DOHH2 (cell line): ENCODE measurements around the gene ZBTB46.

Experiments
- H3F3A ChIP-seq: fragments of 200-600 bp; sonication (generic), shearing (Covaris generic); 2 replicates; pipeline ENCODE4 v1.6.0; 2016; ENCODE audit warnings: antibody characterized with exemption, mild to moderate bottlenecking; ENCODE audit not compliant: control insufficient read depth, insufficient read depth
- H3K27ac ChIP-seq: fragments of 200-600 bp; sonication (generic); 2 replicates; pipeline ENCODE4 v1.5.1; 2014; ENCODE audit warnings: low read depth, mild to moderate bottlenecking, low read length, moderate library complexity
- H3K27me3 ChIP-seq: fragments of 200-600 bp; sonication (generic); 2 replicates; pipeline ENCODE4 v1.6.1; 2014; ENCODE audit warnings: mild to moderate bottlenecking, low read length, mixed read lengths; ENCODE audit not compliant: control insufficient read depth
- H3K36me3 ChIP-seq: fragments of 200-600 bp; sonication (generic); 2 replicates; pipeline ENCODE4 v1.6.1; 2014; ENCODE audit warnings: mild to moderate bottlenecking, low read length, moderate library complexity, mixed read lengths; ENCODE audit not compliant: control insufficient read depth
- H3K4me1 ChIP-seq: fragments of 200-600 bp; sonication (generic); 2 replicates; pipeline ENCODE4 v1.6.1; 2014; ENCODE audit warnings: mild to moderate bottlenecking, low read length, mixed read lengths; ENCODE audit not compliant: control insufficient read depth
- H3K4me2 ChIP-seq: fragments of 200-600 bp; sonication (generic); 2 replicates; pipeline ENCODE4 v1.6.0; 2014; ENCODE audit warnings: mild to moderate bottlenecking, low read length, moderate library complexity
- H3K4me3 ChIP-seq: fragments of 200-600 bp; sonication (generic); 2 replicates; pipeline ENCODE4 v1.5.1; 2014; ENCODE audit warnings: mild to moderate bottlenecking, low read length, mixed read lengths
- H3K79me2 ChIP-seq: fragments of 200-600 bp; sonication (generic); 2 replicates; pipeline ENCODE4 v1.6.1; 2014; ENCODE audit warnings: mild to moderate bottlenecking, low read length, mixed read lengths; ENCODE audit not compliant: control insufficient read depth
- H3K9me2 ChIP-seq: fragments of 200-600 bp; sonication (generic); replicated peaks from 2 replicates; pipeline ENCODE4 v1.6.1; 2014; ENCODE audit warnings: mild to moderate bottlenecking, low read length, mixed read lengths; ENCODE audit not compliant: control insufficient read depth
- H3K9me3 ChIP-seq: fragments of 200-600 bp; sonication (generic); 2 replicates; pipeline ENCODE4 v1.6.1; 2014; ENCODE audit warnings: antibody characterized with exemption, low read length, mixed read lengths; ENCODE audit not compliant: control insufficient read depth, insufficient read depth
- H4K20me1 ChIP-seq: fragments of 200-600 bp; sonication (generic); 2 replicates; pipeline ENCODE4 v1.6.0; 2014; ENCODE audit warnings: low read depth, mild to moderate bottlenecking, antibody characterized with exemption, low read length, moderate library complexity; ENCODE audit not compliant: control insufficient read depth, insufficient read depth
- EZH2phosphoT487 ChIP-seq: fragments of 200-600 bp; sonication (generic); IDR thresholded peaks from 2 replicates; pipeline ENCODE4 v1.6.1; 2017; ENCODE audit warnings: borderline replicate concordance, mild to moderate bottlenecking, antibody characterized with exemption, low read length, moderate library complexity, mixed read lengths
- TF ChIP-seq, protein P1 (sequence below): fragments of 200-600 bp; sonication (generic); IDR thresholded peaks from one replicate; pipeline ENCODE4 v1.5.1; 2014; ENCODE audit warnings: antibody characterized with exemption, mild to moderate bottlenecking, low read depth, low read length; ENCODE audit not compliant: poor library complexity, severe bottlenecking

Gene ZBTB46

DNA sequence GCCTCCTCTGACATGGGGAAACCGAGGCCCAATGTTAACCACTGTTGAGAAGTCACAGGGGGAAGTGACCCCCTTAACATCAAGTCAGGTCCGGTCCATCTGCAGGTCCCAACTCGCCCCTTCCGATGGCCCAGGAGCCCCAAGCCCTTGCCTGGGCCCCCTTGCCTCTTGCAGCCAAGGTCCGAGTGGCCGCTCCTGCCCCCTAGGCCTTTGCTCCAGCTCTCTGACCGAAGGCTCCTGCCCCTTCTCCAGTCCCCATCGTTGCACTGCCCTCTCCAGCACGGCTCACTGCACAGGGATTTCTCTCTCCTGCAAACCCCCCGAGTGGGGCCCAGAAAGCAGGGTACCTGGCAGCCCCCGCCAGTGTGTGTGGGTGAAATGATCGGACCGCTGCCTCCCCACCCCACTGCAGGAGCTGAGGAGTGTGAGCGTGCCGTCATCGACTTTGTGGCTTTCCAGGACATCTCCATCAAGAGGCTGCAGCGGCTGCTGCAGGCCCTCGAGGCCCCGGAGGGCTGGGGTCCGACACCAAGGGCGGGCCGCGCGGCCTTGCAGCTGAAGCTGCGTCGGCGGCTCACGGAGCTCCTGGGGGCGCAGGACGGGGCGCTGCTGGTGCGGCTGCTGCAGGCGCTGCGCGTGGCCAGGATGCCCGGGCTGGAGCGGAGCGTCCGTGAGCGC, 133.1 kb downstream of the ZBTB46 start:
- Histone ChIP-seq H3K9me2 (no peaks in the 10 kb centered on the region), H3K4me1 (peaks cover 9% of the 10 kb centered on the region), H3K4me2 (no peak overlapping the region), H3K27ac (no peak overlapping the region), H3K9me3 (no peaks in the 10 kb centered on the region), H3K27me3 (no peaks in the 10 kb centered on the region), H3F3A (no peaks in the 10 kb centered on the region), H3K79me2 (no peaks in the 10 kb centered on the region), H3K36me3 (peaks cover 7% of the 10 kb centered on the region), H4K20me1 (no peaks in the 10 kb centered on the region), H3K4me3 (no peak overlapping the region)
- TF ChIP-seq, protein P1, sequence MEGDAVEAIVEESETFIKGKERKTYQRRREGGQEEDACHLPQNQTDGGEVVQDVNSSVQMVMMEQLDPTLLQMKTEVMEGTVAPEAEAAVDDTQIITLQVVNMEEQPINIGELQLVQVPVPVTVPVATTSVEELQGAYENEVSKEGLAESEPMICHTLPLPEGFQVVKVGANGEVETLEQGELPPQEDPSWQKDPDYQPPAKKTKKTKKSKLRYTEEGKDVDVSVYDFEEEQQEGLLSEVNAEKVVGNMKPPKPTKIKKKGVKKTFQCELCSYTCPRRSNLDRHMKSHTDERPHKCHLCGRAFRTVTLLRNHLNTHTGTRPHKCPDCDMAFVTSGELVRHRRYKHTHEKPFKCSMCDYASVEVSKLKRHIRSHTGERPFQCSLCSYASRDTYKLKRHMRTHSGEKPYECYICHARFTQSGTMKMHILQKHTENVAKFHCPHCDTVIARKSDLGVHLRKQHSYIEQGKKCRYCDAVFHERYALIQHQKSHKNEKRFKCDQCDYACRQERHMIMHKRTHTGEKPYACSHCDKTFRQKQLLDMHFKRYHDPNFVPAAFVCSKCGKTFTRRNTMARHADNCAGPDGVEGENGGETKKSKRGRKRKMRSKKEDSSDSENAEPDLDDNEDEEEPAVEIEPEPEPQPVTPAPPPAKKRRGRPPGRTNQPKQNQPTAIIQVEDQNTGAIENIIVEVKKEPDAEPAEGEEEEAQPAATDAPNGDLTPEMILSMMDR = no peak
- no peak for TF ChIP-seq EZH2phosphoT487

DNA sequence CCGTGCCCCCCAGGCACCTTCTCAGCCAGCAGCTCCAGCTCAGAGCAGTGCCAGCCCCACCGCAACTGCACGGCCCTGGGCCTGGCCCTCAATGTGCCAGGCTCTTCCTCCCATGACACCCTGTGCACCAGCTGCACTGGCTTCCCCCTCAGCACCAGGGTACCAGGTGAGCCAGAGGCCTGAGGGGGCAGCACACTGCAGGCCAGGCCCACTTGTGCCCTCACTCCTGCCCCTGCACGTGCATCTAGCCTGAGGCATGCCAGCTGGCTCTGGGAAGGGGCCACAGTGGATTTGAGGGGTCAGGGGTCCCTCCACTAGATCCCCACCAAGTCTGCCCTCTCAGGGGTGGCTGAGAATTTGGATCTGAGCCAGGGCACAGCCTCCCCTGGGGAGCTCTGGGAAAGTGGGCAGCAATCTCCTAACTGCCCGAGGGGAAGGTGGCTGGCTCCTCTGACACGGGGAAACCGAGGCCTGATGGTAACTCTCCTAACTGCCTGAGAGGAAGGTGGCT, 133.7 kb downstream of the ZBTB46 start:
- Histone ChIP-seq H3K27me3 (no peaks in the 10 kb centered on the region), H3F3A (no peaks in the 10 kb centered on the region), H4K20me1 (no peaks in the 10 kb centered on the region), H3K4me1 (peaks cover 9% of the 10 kb centered on the region), H3K4me3 (no peak overlapping the region), H3K9me2 (no peaks in the 10 kb centered on the region), H3K79me2 (no peaks in the 10 kb centered on the region), H3K27ac (no peak overlapping the region), H3K9me3 (no peaks in the 10 kb centered on the region), H3K36me3 (peaks cover 7% of the 10 kb centered on the region), H3K4me2 (no peak overlapping the region)
- TF ChIP-seq EZH2phosphoT487 = no peak
- TF ChIP-seq, protein P1 = no peak

DNA sequence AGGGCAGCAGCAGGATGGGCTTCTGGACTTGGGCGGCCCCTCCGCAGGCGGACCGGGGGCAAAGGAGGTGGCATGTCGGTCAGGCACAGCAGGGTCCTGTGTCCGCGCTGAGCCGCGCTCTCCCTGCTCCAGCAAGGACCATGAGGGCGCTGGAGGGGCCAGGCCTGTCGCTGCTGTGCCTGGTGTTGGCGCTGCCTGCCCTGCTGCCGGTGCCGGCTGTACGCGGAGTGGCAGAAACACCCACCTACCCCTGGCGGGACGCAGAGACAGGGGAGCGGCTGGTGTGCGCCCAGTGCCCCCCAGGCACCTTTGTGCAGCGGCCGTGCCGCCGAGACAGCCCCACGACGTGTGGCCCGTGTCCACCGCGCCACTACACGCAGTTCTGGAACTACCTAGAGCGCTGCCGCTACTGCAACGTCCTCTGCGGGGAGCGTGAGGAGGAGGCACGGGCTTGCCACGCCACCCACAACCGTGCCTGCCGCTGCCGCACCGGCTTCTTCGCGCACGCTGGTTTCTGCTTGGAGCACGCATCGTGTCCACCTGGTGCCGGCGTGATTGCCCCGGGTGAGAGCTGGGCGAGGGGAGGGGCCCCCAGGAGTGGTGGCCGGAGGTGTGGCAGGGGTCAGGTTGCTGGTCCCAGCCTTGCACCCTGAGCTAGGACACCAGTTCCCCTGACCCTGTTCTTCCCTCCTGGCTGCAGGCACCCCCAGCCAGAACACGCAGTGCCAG, 134.3 kb downstream of the ZBTB46 start, which contains the start of gene TNFRSF6B:
TSS of gene TNFRSF6B (plus strand) at position 25 of the 729 bp plus-strand sequence. CDS start at position 141, 116 bp downstream.
- TF ChIP-seq, protein P1 = no peak
- TF ChIP-seq EZH2phosphoT487 = no peak
- Histone ChIP-seq H3K79me2 (no peaks in the 10 kb centered on the region), H3F3A (no peaks in the 10 kb centered on the region), H3K4me3 (no peak within 1 kb of the TSS), H3K27me3 (no peaks in the 10 kb centered on the region), H3K9me3 (no peaks in the 10 kb centered on the region), H4K20me1 (no peaks in the 10 kb centered on the region), H3K4me1 (peaks cover 9% of the 10 kb centered on the region), H3K4me2 (no peak within 1 kb of the TSS), H3K9me2 (no peaks in the 10 kb centered on the region), H3K27ac (no peak within 1 kb of the TSS), H3K36me3 (peaks cover 10% of the 10 kb centered on the region)
